Hippocampal formation (tissue), 2 donors: ENCODE results near the gene SLC35F3.
"Not testable (repeated sequence)": the region's sequence is repeated elsewhere in the genome, so short reads cannot be mapped to it uniquely, and the experiment has no call there.

Experiments
- DNase-seq, 2 donors: peaks; one replicate each; lab custom pipeline; 2025; lab: John Stamatoyannopoulos, UW

SLC35F3 gene

DNA sequence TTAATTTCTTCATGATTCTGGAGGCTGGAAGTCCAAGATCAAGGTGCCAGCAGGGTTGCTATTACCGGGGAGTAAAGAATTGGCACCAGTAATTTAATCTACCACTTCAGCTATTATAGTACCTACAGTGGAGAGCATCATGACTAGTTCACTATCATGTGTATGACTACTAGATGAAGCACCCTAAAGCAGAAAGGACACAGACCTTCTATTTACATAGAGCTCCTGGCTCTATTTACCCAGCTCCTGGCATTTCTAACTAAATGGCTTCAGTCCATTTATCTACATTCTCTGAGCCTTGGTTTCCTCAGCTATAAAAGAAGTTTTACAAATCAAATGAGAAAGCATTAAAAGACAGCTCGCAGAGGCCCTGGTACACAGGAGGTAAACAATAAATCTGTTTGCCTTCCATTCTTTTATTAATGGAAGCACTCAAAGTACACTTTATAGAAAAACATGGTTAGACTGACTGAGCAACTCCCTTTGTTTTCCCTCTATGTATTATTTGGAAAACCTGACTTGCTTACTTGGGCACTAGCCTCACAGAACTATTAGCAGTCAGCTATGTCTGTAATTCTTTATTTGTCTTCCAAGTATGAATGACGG, 203.0 kb downstream of the SLC35F3 start:
- DNase-seq, result no peak

DNA sequence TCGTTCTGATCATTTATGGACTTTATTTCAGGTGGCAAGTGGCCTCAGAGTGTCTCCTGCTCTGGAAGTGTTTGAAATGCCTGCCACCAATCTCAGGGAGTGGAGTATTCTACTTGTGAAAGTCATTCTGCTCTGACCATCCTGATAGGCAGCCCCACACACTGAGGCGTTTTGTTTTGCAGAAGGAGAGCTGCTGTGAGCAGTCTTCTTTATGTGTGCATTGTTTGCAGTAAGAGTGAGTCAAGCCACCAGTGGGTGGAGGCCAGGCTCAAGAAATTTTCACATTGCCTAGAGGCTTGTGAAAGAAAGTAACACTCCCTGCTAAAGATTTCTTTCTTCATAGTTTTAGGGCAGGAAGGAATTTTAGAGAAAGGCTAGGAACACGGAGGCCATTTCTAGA, 204.4 kb downstream of the SLC35F3 start:
- no peak for DNase-seq

DNA sequence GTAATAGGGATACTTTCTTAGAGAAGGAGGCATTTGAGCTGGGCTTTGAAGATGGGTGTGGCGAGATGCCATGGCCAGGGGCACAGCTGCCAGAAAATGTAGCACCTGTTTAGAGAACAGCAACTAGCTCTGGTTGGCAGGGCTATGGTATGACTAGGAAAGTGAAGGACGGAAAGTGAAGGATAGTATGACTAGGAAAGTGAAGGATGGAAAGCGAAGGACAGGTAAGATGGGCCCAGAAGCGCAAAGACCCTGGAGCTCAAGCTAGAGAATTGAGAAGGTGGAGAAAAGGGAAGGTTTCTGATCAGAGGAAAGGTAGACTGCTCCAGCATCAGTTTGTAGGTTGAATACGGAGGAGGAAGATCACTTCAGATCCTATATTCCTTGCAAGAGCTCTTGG, 205.4 kb downstream of the SLC35F3 start:
- DNase-seq, result no peak

- no peak for DNase-seq
Measured at GRCh38 chr1:234111458-234112142, 207.1 kb downstream of the SLC35F3 start.

DNA sequence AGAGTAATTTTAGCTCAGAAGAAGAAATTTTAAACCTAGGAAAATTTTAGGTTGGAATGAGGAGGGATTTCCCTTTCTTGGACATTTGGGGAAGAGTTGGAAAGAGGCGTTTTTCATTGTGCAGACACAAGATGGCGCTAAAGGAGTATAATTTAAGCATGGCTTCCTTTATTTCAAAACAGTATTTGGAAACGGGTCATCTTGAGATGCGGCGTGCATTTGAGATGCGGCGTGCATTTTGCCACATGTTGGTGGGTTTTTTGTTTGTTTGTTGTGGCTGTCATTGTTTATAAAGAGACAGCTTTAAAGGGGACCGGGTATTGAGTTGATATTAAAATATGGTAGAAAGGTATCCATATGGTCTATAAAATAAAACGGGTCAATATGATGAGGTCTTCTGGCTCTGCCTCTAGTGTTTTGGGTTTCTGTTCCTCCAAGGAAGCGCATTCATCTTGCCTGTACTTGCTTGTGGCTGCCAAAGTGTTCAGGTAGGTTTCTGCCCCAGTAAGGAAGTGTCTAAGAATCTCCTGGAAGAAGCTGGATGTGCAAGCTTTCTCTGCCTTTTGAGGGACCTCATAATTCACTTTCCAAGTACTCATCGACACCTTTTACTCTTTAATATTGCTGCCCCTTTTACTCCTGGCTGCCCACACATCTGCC, 210.3 kb downstream of the SLC35F3 start:
- peak; percentile 8 to 63 for DNase-seq

GRCh38 chr1:234118911-234119310, 214.4 kb downstream of the SLC35F3 start:
- DNase-seq, result no peak

GRCh38 chr1:234119431-234119830, 215.0 kb downstream of the SLC35F3 start:
- no peak for DNase-seq

DNA sequence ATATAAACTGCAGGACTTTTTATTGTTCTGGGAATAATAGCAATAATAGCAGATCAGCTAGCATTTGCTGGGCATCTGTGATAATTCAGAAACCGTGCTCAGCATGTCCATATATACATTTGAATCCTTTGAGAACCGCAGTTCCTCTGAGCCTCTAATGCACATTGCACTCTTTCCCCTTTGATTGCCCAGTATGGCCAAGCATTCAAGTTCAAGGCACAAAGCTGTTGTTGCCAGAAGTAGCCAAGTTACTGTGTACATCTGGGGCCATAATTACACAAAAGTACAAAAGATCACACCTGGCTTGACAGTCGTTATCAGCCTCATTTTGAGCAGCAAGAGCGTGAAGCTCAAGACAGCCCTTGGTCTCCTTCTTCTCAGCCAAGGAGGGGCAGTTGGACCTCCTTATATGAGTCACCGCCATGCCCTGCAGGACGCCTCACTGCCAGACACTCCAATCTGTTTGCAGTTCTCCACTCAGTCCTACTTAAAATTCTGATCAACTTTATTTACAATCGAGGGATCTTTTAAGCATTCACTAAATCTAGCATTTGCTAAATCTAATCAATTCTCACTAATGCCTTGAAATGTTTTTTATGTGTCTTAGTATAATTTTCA, 216.0 kb downstream of the SLC35F3 start:
- no peak for DNase-seq

- not testable (repeated sequence) for DNase-seq
Measured at GRCh38 chr1:234121659-234122058, 217.2 kb downstream of the SLC35F3 start.

GRCh38 chr1:234122571-234122970, 218.1 kb downstream of the SLC35F3 start:
- not testable (repeated sequence) for DNase-seq

GRCh38 chr1:234123867-234124266, 219.4 kb downstream of the SLC35F3 start:
- no peak for DNase-seq

- no peak for DNase-seq
Measured at GRCh38 chr1:234125283-234125682, 220.8 kb downstream of the SLC35F3 start.

DNA sequence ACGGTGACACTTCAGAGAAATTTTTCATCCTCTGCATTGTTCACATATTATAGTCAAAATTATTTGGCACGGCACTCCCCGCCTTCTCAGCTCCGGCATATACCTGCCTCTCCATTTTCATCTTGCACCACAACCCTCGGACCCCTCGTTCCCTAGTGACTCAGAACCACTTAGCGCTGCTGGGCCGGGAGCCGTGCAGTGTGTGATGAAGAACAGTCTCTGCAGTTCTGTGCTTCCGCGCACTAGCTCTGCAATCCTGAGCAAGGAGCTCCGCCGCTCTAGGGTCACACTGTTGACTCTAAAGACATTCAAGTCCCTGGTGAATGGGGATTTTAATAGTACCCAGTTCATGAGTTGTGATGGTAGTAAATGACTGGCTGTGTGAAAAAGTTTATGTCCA, 221.2 kb downstream of the SLC35F3 start:
- no peak for DNase-seq

DNA sequence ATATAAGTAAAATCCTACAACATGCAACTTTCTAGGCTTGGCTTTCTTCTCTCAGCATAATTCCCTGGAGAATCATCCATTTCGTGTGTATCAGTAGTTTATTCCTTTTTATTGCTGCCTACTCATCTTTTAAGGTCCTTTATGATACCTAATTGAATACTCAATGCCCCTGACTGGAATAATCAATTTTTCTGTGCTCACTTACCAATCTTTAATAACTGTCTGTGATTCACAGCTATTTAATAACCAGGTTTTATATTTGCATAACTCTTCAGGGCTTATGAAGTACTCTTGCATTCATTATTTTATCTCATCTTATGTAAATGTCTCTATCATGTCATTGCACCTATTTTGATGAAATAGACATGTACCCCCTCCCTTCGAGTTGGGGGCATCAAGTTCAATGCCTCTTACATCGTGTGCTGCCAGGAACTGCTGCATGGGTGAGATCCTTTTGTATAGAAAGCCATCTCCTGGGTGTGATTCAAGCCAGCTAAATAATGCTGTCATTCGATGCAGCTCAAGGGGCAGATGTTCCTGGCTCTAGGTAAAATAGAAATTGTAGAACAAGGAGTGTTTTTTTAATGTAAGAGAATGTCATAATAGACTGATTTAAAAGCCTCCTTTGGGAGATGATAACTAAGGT, 222.7 kb downstream of the SLC35F3 start:
- DNase-seq, result no peak

GRCh38 chr1:234132795-234133194, 228.3 kb downstream of the SLC35F3 start:
- no peak for DNase-seq

DNA sequence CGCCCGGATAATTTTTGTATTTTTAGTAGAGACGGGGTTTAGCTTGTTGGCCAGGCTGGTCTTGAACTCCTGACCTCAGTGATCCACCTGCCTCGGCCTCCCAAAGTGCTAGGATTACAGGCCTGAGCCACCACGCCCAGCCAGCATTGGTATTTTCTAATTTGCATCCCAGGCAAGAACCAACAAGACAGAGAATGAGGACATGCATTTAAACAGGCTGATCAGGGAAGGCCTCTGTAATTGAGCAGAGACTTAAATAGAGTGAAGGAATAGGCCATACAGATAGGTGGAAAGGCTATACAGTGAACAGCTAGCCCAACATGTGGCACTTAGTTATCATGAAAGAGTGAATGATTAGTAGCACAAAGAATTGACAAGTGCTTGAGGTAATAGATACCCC, 230.4 kb downstream of the SLC35F3 start:
- no peak for DNase-seq

- DNase-seq, result no peak
Measured at GRCh38 chr1:234135501-234135900, 231.0 kb downstream of the SLC35F3 start.

DNA sequence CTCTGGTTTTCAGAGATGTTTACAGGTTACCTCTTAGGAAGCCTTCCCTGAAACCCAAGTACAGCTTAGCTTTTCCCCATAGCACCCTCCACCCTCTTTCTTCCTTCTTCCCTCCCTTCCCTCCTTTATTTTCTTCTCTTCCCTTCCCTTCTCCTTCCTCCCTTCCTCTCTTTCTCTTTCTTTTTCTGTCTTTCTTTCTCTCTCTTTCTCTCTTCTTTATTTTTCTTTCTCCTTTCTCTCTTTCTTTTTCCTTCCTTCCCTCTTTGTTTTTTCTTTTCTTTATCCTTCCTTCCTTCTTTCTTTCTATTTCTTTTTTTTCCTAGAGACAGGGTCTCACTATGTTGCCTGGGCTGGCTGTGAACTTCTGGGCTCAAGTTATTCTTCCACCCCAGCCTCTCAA, 231.6 kb downstream of the SLC35F3 start:
- no peak for DNase-seq

DNA sequence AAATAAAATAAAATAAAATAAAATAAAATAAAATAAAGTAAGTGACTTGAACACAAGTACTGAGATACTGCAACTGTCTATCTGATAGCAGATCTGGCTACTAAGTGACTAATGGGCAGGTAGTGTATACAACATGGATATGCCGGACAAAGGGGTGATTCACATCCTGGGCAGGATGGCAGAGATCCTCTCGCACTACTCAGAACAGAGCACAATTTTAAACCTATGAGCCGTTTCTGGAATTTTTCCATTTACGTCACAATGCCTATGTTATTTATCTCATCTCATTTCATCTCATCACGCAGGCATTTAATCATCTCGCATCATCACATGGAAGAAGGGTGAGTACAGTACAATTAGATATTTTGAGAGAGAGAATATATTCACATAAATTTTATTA, 235.5 kb downstream of the SLC35F3 start:
- no peak for DNase-seq

- DNase-seq, result no peak
Measured at GRCh38 chr1:234140388-234140787, 235.9 kb downstream of the SLC35F3 start.

GRCh38 chr1:234141006-234141405, 236.5 kb downstream of the SLC35F3 start:
- no peak for DNase-seq

GRCh38 chr1:234143681-234144080, 239.2 kb downstream of the SLC35F3 start:
- DNase-seq, result no peak
